WTC11 (cell line): ENCODE measurements around the gene GLRX.

Experiments
- NR2C2 ChIP-seq: sonication (generic); formaldehyde crosslinking; IDR thresholded peaks from 2 replicates; pipeline ENCODE4 v1.8.0; 2022; ENCODE audit warnings: mild to moderate bottlenecking, missing genetic modification reagents
- TF ChIP-seq, protein P1 (sequence below): fragments of 200-600 bp; IDR thresholded peaks from 2 replicates; pipeline ENCODE4 v1.8.0; 2022; ENCODE audit warnings: antibody characterized with exemption

DNA sequence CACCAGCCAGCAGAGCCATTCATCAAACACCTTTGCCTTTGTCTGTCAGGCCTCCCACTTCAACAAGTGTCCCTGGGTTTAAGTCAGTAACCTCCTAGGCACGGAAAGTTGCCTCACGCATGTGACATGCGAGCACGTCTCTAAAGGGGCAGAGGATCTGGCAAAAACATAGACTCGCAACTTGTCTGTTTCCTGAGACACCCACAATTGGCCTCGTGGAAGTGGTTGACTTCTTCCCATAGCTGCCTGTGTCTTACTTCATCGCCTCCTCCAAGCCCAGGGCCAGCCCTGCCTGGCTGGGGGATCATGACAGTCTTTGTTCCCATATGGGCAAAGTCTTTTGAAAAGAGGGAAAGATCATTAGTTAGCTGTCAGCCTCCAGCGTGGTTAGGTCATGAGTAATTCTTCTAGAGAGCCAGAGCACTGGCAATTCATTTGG, 35.5 kb upstream of the GLRX start:
- TF ChIP-seq, protein P1, sequence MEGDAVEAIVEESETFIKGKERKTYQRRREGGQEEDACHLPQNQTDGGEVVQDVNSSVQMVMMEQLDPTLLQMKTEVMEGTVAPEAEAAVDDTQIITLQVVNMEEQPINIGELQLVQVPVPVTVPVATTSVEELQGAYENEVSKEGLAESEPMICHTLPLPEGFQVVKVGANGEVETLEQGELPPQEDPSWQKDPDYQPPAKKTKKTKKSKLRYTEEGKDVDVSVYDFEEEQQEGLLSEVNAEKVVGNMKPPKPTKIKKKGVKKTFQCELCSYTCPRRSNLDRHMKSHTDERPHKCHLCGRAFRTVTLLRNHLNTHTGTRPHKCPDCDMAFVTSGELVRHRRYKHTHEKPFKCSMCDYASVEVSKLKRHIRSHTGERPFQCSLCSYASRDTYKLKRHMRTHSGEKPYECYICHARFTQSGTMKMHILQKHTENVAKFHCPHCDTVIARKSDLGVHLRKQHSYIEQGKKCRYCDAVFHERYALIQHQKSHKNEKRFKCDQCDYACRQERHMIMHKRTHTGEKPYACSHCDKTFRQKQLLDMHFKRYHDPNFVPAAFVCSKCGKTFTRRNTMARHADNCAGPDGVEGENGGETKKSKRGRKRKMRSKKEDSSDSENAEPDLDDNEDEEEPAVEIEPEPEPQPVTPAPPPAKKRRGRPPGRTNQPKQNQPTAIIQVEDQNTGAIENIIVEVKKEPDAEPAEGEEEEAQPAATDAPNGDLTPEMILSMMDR = no peak
- TF ChIP-seq NR2C2 (CRISPR knock-in tag) = no peak
